K562 (cell line): ENCODE data around the gene ELK1. TPM values are rescaled to one million over a fixed set of nuclear protein-coding genes. Genes with fewer than 3 reads are reported as not detected.

Source experiments
- ATAC-seq: fragments of 200-7000 bp; cut with Tn5 transposase; 3 replicates; pipeline ENCODE4 v1.9.1; 2020; ENCODE audit warnings: moderate library complexity
- BruUV-seq: library from RNA; stranded (reverse); fragments of 400-500 nt; replicated peaks from 2 replicates; lab custom pipeline; 2021; lab: Mats Ljungman, UMichigan
- CTCF ChIA-PET: fragments of 300-600 bp; formaldehyde crosslinking; extraction: SDS; loops from one replicate; lab custom pipeline; 2021; ENCODE audit warnings: low intra/inter-chr PET ratio; lab: Yijun Ruan, JAX
- POLR2A ChIA-PET: fragments of 300-600, 350-650 bp; sonication (Branson Sonifier 250); formaldehyde crosslinking; extraction: SDS; loops from one replicate; lab custom pipeline; 2021; ENCODE audit warnings: antibody characterized with exemption, inconsistent platforms; lab: Yijun Ruan, JAX
- DNase-seq, 4 experiments: peaks; one replicate each; pipeline versions ENCODE4 v3.0.0 to v3.0.0-alpha.2; 2011 to 2018; ENCODE audit warnings: low spot score in 3 of 4, mixed read lengths in 3 of 4; ENCODE audit errors: extremely low read depth in 1 of 4
- FAIRE-seq: peaks from 2 replicates; lab custom pipeline; 2011; peaks lifted over from hg19 to GRCh38; lab: Jason Lieb, UNC
- H2AFZ ChIP-seq: 2 replicates; pipeline ENCODE4 v1.6.0; 2011; ENCODE audit warnings: low read depth, low read length, control low read depth, inconsistent platforms
- H3K27ac ChIP-seq: fragments of 200-600 bp; 3 replicates; pipeline ENCODE4 v1.8.0; 2011; ENCODE audit warnings: low read depth, mild to moderate bottlenecking, control low read depth, inconsistent platforms, low read length, moderate library complexity, mixed read lengths; ENCODE audit errors: extremely low read depth
- H3K27me3 ChIP-seq, 2 experiments: fragments of 300-600 bp in 1 of 2; 2 replicates in 1 of 2; 3 replicates in 1 of 2; pipeline versions ENCODE4 v1.6.0 to v1.8.0; 2011; ENCODE audit warnings: inconsistent platforms in 2 of 2, low read length in 2 of 2, mild to moderate bottlenecking in 1 of 2, mixed read lengths in 1 of 2, moderate library complexity in 1 of 2; ENCODE audit not compliant: control insufficient read depth in 2 of 2, insufficient read depth in 2 of 2
- H3K36me3 ChIP-seq: fragments of 300-600 bp; 3 replicates; pipeline ENCODE4 v1.8.0; 2011; ENCODE audit warnings: mild to moderate bottlenecking, low read length, inconsistent platforms; ENCODE audit not compliant: control insufficient read depth, insufficient read depth
- H3K4me1 ChIP-seq, 2 experiments: fragments of 200-600 bp in 1 of 2; replicated peaks in 1 of 2; 2 replicates in 1 of 2; 3 replicates in 1 of 2; pipeline versions ENCODE4 v1.5.1 to v1.8.0; 2011; ENCODE audit warnings: inconsistent platforms in 2 of 2, low read length in 2 of 2, mild to moderate bottlenecking in 1 of 2, mixed read lengths in 1 of 2, moderate library complexity in 1 of 2; ENCODE audit not compliant: control insufficient read depth in 2 of 2, insufficient read depth in 2 of 2
- H3K4me2 ChIP-seq: 2 replicates; pipeline ENCODE4 v1.6.1; 2011; ENCODE audit warnings: low read length, control low read depth, inconsistent platforms, mixed read lengths; ENCODE audit not compliant: insufficient read depth
- H3K4me3 ChIP-seq: fragments of 200-600 bp; sonication (generic), shearing (Covaris generic); 2 replicates; pipeline ENCODE4 v1.5.1; 2016; ENCODE audit warnings: control low read depth, inconsistent platforms
- H3K79me2 ChIP-seq: fragments of 200-600 bp; 3 replicates; pipeline ENCODE4 v1.8.0; 2011; ENCODE audit warnings: low read length, inconsistent platforms; ENCODE audit not compliant: control insufficient read depth, insufficient read depth
- H3K9ac ChIP-seq, 2 experiments: 2 replicates each; pipeline versions ENCODE4 v1.6.0 to v1.6.1; 2011; ENCODE audit warnings: low read depth in 2 of 2, low read length in 2 of 2, control low read depth in 1 of 2, inconsistent platforms in 1 of 2, mild to moderate bottlenecking in 1 of 2, mixed read lengths in 1 of 2; ENCODE audit not compliant: insufficient read depth in 1 of 2
- H3K9me1 ChIP-seq: one replicate; pipeline ENCODE4 v1.6.0; 2011; ENCODE audit warnings: inconsistent platforms, mild to moderate bottlenecking, low read length, moderate library complexity; ENCODE audit not compliant: control insufficient read depth, insufficient read depth
- H3K9me3 ChIP-seq: replicated peaks from 2 replicates; pipeline ENCODE4 v1.5.1; 2011; ENCODE audit warnings: low read depth, low read length, inconsistent platforms; ENCODE audit not compliant: control insufficient read depth, insufficient read depth
- H4K20me1 ChIP-seq: replicated peaks from 2 replicates; pipeline ENCODE4 v1.6.1; 2011; ENCODE audit warnings: low read length, inconsistent platforms, mixed read lengths; ENCODE audit not compliant: control insufficient read depth, insufficient read depth
- ARID1B ChIP-seq: fragments of 450-650 bp; IDR thresholded peaks from 2 replicates; pipeline ENCODE4 v1.6.1; 2016; ENCODE audit warnings: antibody characterized with exemption, mild to moderate bottlenecking, inconsistent platforms
- ARID3B ChIP-seq: fragments of 250-450 bp; sonication (Bioruptor Pico); IDR thresholded peaks from 2 replicates; pipeline ENCODE4 v1.4.0; 2020; ENCODE audit warnings: borderline replicate concordance
- EHMT2 ChIP-seq: fragments of 450-650 bp; IDR thresholded peaks from 2 replicates; pipeline ENCODE4 v1.6.1; 2018; ENCODE audit warnings: antibody characterized with exemption
- EWSR1 ChIP-seq: fragments of 450-650 bp; IDR thresholded peaks from 2 replicates; pipeline ENCODE4 v1.6.1; 2018; ENCODE audit warnings: borderline replicate concordance, mild to moderate bottlenecking, low read depth, moderate library complexity; ENCODE audit not compliant: partially characterized antibody
- MCM3 ChIP-seq: fragments of 450-650 bp; IDR thresholded peaks from 2 replicates; pipeline ENCODE4 v1.6.1; 2016
- NFYB ChIP-seq: IDR thresholded peaks from 2 replicates; pipeline ENCODE4 v1.6.1; 2011; ENCODE audit warnings: mild to moderate bottlenecking, moderate library complexity; ENCODE audit not compliant: insufficient read length; ENCODE audit errors: extremely low read depth
- RNF219 ChIP-seq: fragments of 250-450 bp; sonication (Bioruptor Pico); IDR thresholded peaks from 2 replicates; pipeline ENCODE4 v1.5.0; 2022; ENCODE audit warnings: mild to moderate bottlenecking
- RUNX1 ChIP-seq: sonication (generic); IDR thresholded peaks from 2 replicates; pipeline ENCODE4 v1.6.1; 2016; ENCODE audit warnings: antibody characterized with exemption, low read depth
- SP2 ChIP-seq: IDR thresholded peaks from 2 replicates; pipeline ENCODE4 v1.6.1; 2011; ENCODE audit warnings: mild to moderate bottlenecking, low read depth, low read length, moderate library complexity; ENCODE audit not compliant: poor library complexity, severe bottlenecking; ENCODE audit errors: extremely low read depth
- TGIF2 ChIP-seq: sonication (generic); formaldehyde crosslinking; IDR thresholded peaks from 2 replicates; pipeline ENCODE4 v1.8.1; 2022; ENCODE audit warnings: mild to moderate bottlenecking, missing genetic modification reagents, moderate library complexity
- ZNF253 ChIP-seq: fragments of 250-450 bp; sonication (Bioruptor Pico); conservative IDR thresholded peaks from 2 replicates; pipeline ENCODE4 v1.6.1; 2021; ENCODE audit warnings: mild to moderate bottlenecking
- WGBS: fragments of 100-300 bp; shearing (Covaris generic); methylation state at CpG from one replicate; pipeline ENCODE4 v1.1.6; 2016; ENCODE audit warnings: low coverage, mixed read lengths; ENCODE audit not compliant: insufficient coverage; ENCODE audit errors: missing lambda C conversion rate; 5-methylcytosine and 5-hydroxymethylcytosine counted together
- in situ Hi-C: fragments of 300-500 bp; cut with MboI; formaldehyde crosslinking; loops from 4 replicates; pipeline ENCODE4 v1.15.0; 2018; ENCODE audit warnings: inconsistent platforms, mixed read lengths
- intact Hi-C: fragments of 100-400 bp; cut with micrococcal nuclease; formaldehyde crosslinking; loops from 2 replicates; pipeline ENCODE4 v1.14.2; 2022
- polyA plus RNA-seq, 8 experiments: library from polyadenylated mRNA; depleted of rRNA in 4 of 8; stranded (reverse) in 5 of 8; unstranded in 3 of 8; fragments of >200 nt; fragmentation: Nextera tagmentation in 2 of 8; fragmentation: Illumina TruSeq in 1 of 8; extraction: Ambion mirVana in 2 of 8; extraction: Trizol in 1 of 8; gene quantifications; 2 replicates each; pipeline versions ENCODE4 v1.2.1 to v1.2.3, GENCODE V29; 2011 to 2014; ENCODE audit warnings: inconsistent platforms in 1 of 8, missing spikeins in 1 of 8
- total RNA-seq, 7 experiments: library from RNA; depleted of rRNA in 6 of 7; stranded (reverse); fragments of >200 nt in 6 of 7; fragmentation: Illumina TruSeq in 2 of 7; extraction: Trizol in 2 of 7; gene quantifications; 2 replicates each; pipeline versions ENCODE4 v1.2.1 to v1.2.3, GENCODE V29; 2011 to 2021; ENCODE audit warnings: low replicate concordance in 1 of 7
- TF ChIP-seq, protein P1 (sequence below): sonication (generic); formaldehyde crosslinking; IDR thresholded peaks from 2 replicates; pipeline ENCODE4 v1.8.0; 2022; ENCODE audit warnings: mild to moderate bottlenecking, missing genetic modification reagents
- TF ChIP-seq, protein P2 (sequence below): sonication (generic); formaldehyde crosslinking; IDR thresholded peaks from 2 replicates; pipeline ENCODE4 v1.8.0; 2022; ENCODE audit warnings: missing genetic modification reagents, mild to moderate bottlenecking, moderate library complexity, borderline replicate concordance

Gene ELK1
- total and polyA plus RNA-seq, 9 of the 15 experiments (the other 6 are each of a cell fraction or from before 2014, with no cell fraction given): 4.4 to 74.9 (median 26.5) TPM

DNA sequence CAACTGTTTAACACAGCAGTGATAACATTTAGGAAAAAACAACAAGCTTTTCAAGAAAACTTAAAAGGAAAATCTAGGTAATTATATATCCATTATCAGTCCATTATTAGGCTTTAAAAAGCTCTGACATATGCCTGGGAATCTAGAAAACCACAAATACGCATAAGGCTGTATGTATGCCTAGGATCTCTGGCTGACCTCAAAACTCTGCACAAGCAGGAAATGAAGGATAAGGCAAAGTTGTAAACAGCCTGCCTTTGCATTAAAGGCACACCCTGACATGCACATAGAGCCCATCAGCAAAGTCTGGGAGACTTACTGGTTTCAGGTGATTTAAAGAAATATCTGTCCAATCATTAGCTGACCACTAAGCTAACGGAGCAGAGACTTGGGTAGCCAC is 54.1 kb downstream of the ELK1 start:
- no peaks in the 10 kb centered on the region for H4K20me1 ChIP-seq
- TF ChIP-seq, protein P1, sequence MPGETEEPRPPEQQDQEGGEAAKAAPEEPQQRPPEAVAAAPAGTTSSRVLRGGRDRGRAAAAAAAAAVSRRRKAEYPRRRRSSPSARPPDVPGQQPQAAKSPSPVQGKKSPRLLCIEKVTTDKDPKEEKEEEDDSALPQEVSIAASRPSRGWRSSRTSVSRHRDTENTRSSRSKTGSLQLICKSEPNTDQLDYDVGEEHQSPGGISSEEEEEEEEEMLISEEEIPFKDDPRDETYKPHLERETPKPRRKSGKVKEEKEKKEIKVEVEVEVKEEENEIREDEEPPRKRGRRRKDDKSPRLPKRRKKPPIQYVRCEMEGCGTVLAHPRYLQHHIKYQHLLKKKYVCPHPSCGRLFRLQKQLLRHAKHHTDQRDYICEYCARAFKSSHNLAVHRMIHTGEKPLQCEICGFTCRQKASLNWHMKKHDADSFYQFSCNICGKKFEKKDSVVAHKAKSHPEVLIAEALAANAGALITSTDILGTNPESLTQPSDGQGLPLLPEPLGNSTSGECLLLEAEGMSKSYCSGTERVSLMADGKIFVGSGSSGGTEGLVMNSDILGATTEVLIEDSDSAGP: no peak
- TF ChIP-seq ZNF253 (no peak), MCM3 (no peak), ARID1B (no peak), TGIF2 (no peak), RUNX1 (no peak), EHMT2 (no peak), SP2 (no peak), ARID3B (CRISPR knock-in tag) (no peak), EWSR1 (no peak), RNF219 (no peak), NFYB (no peak)
- TF ChIP-seq, protein P2, sequence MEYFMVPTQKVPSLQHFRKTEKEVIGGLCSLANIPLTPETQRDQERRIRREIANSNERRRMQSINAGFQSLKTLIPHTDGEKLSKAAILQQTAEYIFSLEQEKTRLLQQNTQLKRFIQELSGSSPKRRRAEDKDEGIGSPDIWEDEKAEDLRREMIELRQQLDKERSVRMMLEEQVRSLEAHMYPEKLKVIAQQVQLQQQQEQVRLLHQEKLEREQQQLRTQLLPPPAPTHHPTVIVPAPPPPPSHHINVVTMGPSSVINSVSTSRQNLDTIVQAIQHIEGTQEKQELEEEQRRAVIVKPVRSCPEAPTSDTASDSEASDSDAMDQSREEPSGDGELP (CRISPR knock-in tag): no peak
- no peaks in the 10 kb centered on the region for H3K9me1 ChIP-seq
- no peaks in the 10 kb centered on the region for H3K79me2 ChIP-seq
- no peak overlapping the region for H3K4me2 ChIP-seq
- H3K27ac ChIP-seq: no peak overlapping the region
- 38% methylated on average over 2 of the region's 2 CpGs for WGBS
- no peak overlapping the region for H3K4me3 ChIP-seq
- DNase-seq (no peak), FAIRE-seq (no peak), ATAC-seq (no peak)
- H2AFZ ChIP-seq: no peak overlapping the region
- H3K9me3 ChIP-seq: peaks cover 3% of the 10 kb centered on the region; the same call in 1 of the 2 replicates
- H3K4me1 ChIP-seq: no peaks in the 10 kb centered on the region
- intact Hi-C loops (no loop called here), in situ Hi-C loops (no loop called here)
- BruUV-seq: no TSS peak
- no peak overlapping the region for H3K9ac ChIP-seq
- ChIA-PET CTCF (no interaction called here), POLR2A (interaction anchor here (0.6 kb wide), 1 partner anchor 10 kb away, joined by 3 read pairs; no protein-coding TSS in a partner anchor)
- H3K27me3 ChIP-seq: no peaks in the 10 kb centered on the region
- H3K36me3 ChIP-seq: no peaks in the 10 kb centered on the region
